HCT116 (cell line): ENCODE measurements around the gene SLC24A3. TPM values are rescaled to one million over a fixed set of nuclear protein-coding genes. Genes with fewer than 3 reads are reported as not detected.

Experiments
- ATAC-seq: fragments of 200-7000 bp; cut with Tn5 transposase; 2 replicates; pipeline ENCODE4 v1.9.1; 2020; ENCODE audit warnings: mild to moderate bottlenecking, moderate library complexity
- BruUV-seq: library from RNA; stranded (reverse); fragments of 400-500 nt; replicated peaks from 2 replicates; lab custom pipeline; 2021; lab: Mats Ljungman, UMichigan
- CTCF ChIA-PET: fragments of 300-600 bp; sonication (Branson Sonifier 250); formaldehyde crosslinking; loops from one replicate; lab custom pipeline; 2021; ENCODE audit warnings: antibody characterized with exemption; lab: Charles Lee
- POLR2A ChIA-PET: fragments of 300-600, 350-600 bp; sonication (Branson Sonifier 250); formaldehyde crosslinking; loops from one replicate; lab custom pipeline; 2021; ENCODE audit warnings: antibody characterized with exemption; lab: Charles Lee
- RAD21 ChIA-PET, 2 experiments: fragments of 300-600 bp; sonication (Branson Sonifier 250); formaldehyde crosslinking; loops; one replicate each; lab custom pipeline; 2023; ENCODE audit warnings: low total read pairs in 2 of 2; ENCODE audit not compliant: uncharacterized antibody in 2 of 2, unreplicated experiment in 2 of 2, low non-redundant PET in 1 of 2; lab: Charles Lee
- DNase-seq: peaks from one replicate; pipeline ENCODE4 v3.0.0-alpha.2; 2010; ENCODE audit warnings: low read depth, low spot score
- H2AFZ ChIP-seq: fragments of 200-600 bp; shearing (Covaris generic), sonication (generic); 2 replicates; pipeline ENCODE4 v1.6.1; 2017; ENCODE audit warnings: low read depth, mixed run types, mixed read lengths, antibody characterized with exemption, low read length; ENCODE audit not compliant: poor library complexity, severe bottlenecking
- H3K27ac ChIP-seq: 2 replicates; pipeline ENCODE4 v1.5.1; 2012; ENCODE audit warnings: low read depth, low read length
- H3K27me3 ChIP-seq: fragments of 200-600 bp; sonication (generic); 2 replicates; pipeline ENCODE4 v1.6.1; 2016; ENCODE audit warnings: mixed run types, low read length, mixed read lengths; ENCODE audit not compliant: insufficient read depth
- H3K36me3 ChIP-seq, 2 experiments: fragments of 200-500 bp in 1 of 2; fragments of 200-600 bp in 1 of 2; sonication (Bioruptor generic) in 1 of 2; sonication (generic) in 1 of 2; 2 replicates each; pipeline versions ENCODE4 v1.5.1 to v1.6.1; 2014 to 2016; ENCODE audit warnings: low read length in 2 of 2, inconsistent platforms in 1 of 2, mixed read lengths in 1 of 2, mixed run types in 1 of 2; ENCODE audit not compliant: insufficient read depth in 2 of 2, control insufficient read depth in 1 of 2
- H3K4me1 ChIP-seq, 2 experiments: fragments of 200-600 bp in 1 of 2; sonication (generic) in 1 of 2; 2 replicates each; pipeline versions ENCODE4 v1.5.1 to v1.6.1; 2012 to 2017; ENCODE audit warnings: low read length in 2 of 2, inconsistent platforms in 1 of 2, mild to moderate bottlenecking in 1 of 2, mixed read lengths in 1 of 2, mixed run types in 1 of 2, moderate library complexity in 1 of 2; ENCODE audit not compliant: insufficient read depth in 2 of 2, control insufficient read depth in 1 of 2
- H3K4me2 ChIP-seq: fragments of 200-600 bp; sonication (generic); 2 replicates; pipeline ENCODE4 v1.6.1; 2017; ENCODE audit warnings: mixed run types, low read length, mixed read lengths
- H3K4me3 ChIP-seq, 2 experiments: fragments of 200-600 bp in 1 of 2; sonication (generic) in 1 of 2; replicated peaks in 1 of 2; 2 replicates each; pipeline ENCODE4 v1.5.1; 2011 to 2016; ENCODE audit warnings: low read length in 2 of 2, control low read depth in 1 of 2, low read depth in 1 of 2, mild to moderate bottlenecking in 1 of 2, mixed read lengths in 1 of 2, mixed run types in 1 of 2
- H3K79me2 ChIP-seq: fragments of 200-600 bp; sonication (generic); 2 replicates; pipeline ENCODE4 v1.6.1; 2017; ENCODE audit warnings: mild to moderate bottlenecking, mixed run types, low read length, moderate library complexity, mixed read lengths; ENCODE audit not compliant: insufficient read depth
- H3K9ac ChIP-seq: fragments of 200-600 bp; sonication (generic); 2 replicates; pipeline ENCODE4 v1.6.1; 2016; ENCODE audit warnings: low read length, mixed read lengths
- H3K9me2 ChIP-seq: fragments of 200-600 bp; sonication (generic), shearing (Covaris generic); 2 replicates; pipeline ENCODE4 v1.6.1; 2017; ENCODE audit warnings: mixed run types, mild to moderate bottlenecking, moderate library complexity; ENCODE audit not compliant: insufficient read depth
- H3K9me3 ChIP-seq, 2 experiments: fragments of 200-500 bp in 1 of 2; fragments of 200-600 bp in 1 of 2; sonication (Bioruptor generic) in 1 of 2; sonication (generic) in 1 of 2; 2 replicates each; pipeline ENCODE4 v1.6.1; 2014 to 2017; ENCODE audit warnings: low read length in 2 of 2, mixed read lengths in 2 of 2, inconsistent platforms in 1 of 2, low read depth in 1 of 2, mild to moderate bottlenecking in 1 of 2, mixed run types in 1 of 2, moderate library complexity in 1 of 2; ENCODE audit not compliant: control insufficient read depth in 1 of 2, insufficient read depth in 1 of 2
- H4K20me1 ChIP-seq: fragments of 200-600 bp; sonication (generic), shearing (Covaris generic); 2 replicates; pipeline ENCODE4 v1.6.1; 2017; ENCODE audit warnings: mixed run types, mild to moderate bottlenecking, moderate library complexity; ENCODE audit not compliant: insufficient read depth
- EGR1 ChIP-seq: IDR thresholded peaks from 2 replicates; pipeline ENCODE4 v1.6.1; 2012; ENCODE audit warnings: low read depth
- ELF1 ChIP-seq: IDR thresholded peaks from 2 replicates; pipeline ENCODE4 v1.6.1; 2012; ENCODE audit warnings: low read depth, borderline replicate concordance
- FOSL1 ChIP-seq: IDR thresholded peaks from 2 replicates; pipeline ENCODE4 v1.6.1; 2012; ENCODE audit warnings: low read depth
- POLR2A ChIP-seq: IDR thresholded peaks from 2 replicates; pipeline ENCODE4 v1.7.0; 2011; ENCODE audit warnings: borderline replicate concordance; ENCODE audit not compliant: insufficient read depth, insufficient read length; ENCODE audit errors: extremely low read depth
- POLR2AphosphoS5 ChIP-seq: IDR thresholded peaks from 2 replicates; pipeline ENCODE4 v1.6.1; 2011; ENCODE audit warnings: mild to moderate bottlenecking, low read depth, low read length, moderate library complexity
- RAD21 ChIP-seq: IDR thresholded peaks from 2 replicates; pipeline ENCODE4 v1.6.1; 2012; ENCODE audit warnings: low read depth, mild to moderate bottlenecking
- SRF ChIP-seq: IDR thresholded peaks from 2 replicates; pipeline ENCODE4 v1.6.1; 2012; ENCODE audit warnings: low read depth
- ZFX ChIP-seq: fragments of 450-650 bp; IDR thresholded peaks from 2 replicates; pipeline ENCODE4 v1.6.1; 2017
- intact Hi-C: fragments of 100-400 bp; cut with micrococcal nuclease; formaldehyde crosslinking; loops from 2 replicates; pipeline ENCODE4 v1.10.0; 2022
- total RNA-seq: library from RNA; stranded (reverse); gene quantifications from one replicate; pipeline ENCODE4 v1.2.1, GENCODE V29; 2021; ENCODE audit not compliant: unreplicated experiment

Gene SLC24A3
- total RNA-seq, 1 experiment from 2014 or later, result not detected

GRCh38 chr20:19310541-19310940 lies 98.1 kb downstream of the SLC24A3 start:
- Histone ChIP-seq H2AFZ (no peak overlapping the region), H3K27ac (no peak overlapping the region), H3K9me2 (no peaks in the 10 kb centered on the region), H4K20me1 (no peaks in the 10 kb centered on the region), H3K9me3 (peaks cover 0 to 2% of the 10 kb centered on the region in 2 experiments; a peak in 1 of 4 replicates), H3K4me3 (no peak overlapping the region), H3K9ac (no peak overlapping the region), H3K4me2 (no peak overlapping the region), H3K27me3 (no peaks in the 10 kb centered on the region), H3K36me3 (no peaks in the 10 kb centered on the region), H3K4me1 (no peaks in the 10 kb centered on the region), H3K79me2 (no peaks in the 10 kb centered on the region)
- BruUV-seq, result no TSS peak
- ChIA-PET POLR2A (no interaction called here), RAD21 (no interaction called here), CTCF (no interaction called here)
- intact Hi-C loops, result no loop called here
- no peak for ATAC-seq
- DNase-seq, result no peak
- TF ChIP-seq ZFX, result no peak
- TF ChIP-seq ELF1, result no peak
- TF ChIP-seq POLR2A, result no peak
- no peak for TF ChIP-seq EGR1
- no peak for TF ChIP-seq FOSL1
- no peak for TF ChIP-seq POLR2AphosphoS5

- Histone ChIP-seq H3K9ac (no peak overlapping the region), H3K9me2 (no peaks in the 10 kb centered on the region), H3K4me2 (no peak overlapping the region), H3K4me1 (no peaks in the 10 kb centered on the region), H3K4me3 (no peak overlapping the region), H3K27ac (no peak overlapping the region), H3K9me3 (peaks cover 0 to 9% of the 10 kb centered on the region in 2 experiments; a peak in 1 of 4 replicates), H4K20me1 (no peaks in the 10 kb centered on the region), H3K79me2 (no peaks in the 10 kb centered on the region), H3K27me3 (no peaks in the 10 kb centered on the region), H2AFZ (no peak overlapping the region), H3K36me3 (no peaks in the 10 kb centered on the region)
- ATAC-seq (no peak), DNase-seq (no peak)
- CTCF ChIA-PET, result no interaction called here
- RAD21 ChIA-PET, result no interaction called here
- intact Hi-C loops, result no loop called here
- TF ChIP-seq SRF (no peak), RAD21 (no peak)
- POLR2A ChIA-PET, result no interaction called here
- BruUV-seq, result no TSS peak
Measured at GRCh38 chr20:19313342-19314069, 101.1 kb downstream of the SLC24A3 start.
